ENCODE results near the gene FIGN. TPM values are rescaled to one million over a fixed set of nuclear protein-coding genes. Genes with fewer than 3 reads are reported as not detected.

The FIGN gene
- total RNA-seq, 5 donors from 2014 or later (not counting 1 experiment from before 2014, with no cell fraction given), result 0.03 to 0.16 TPM; not detected in 3

DNA sequence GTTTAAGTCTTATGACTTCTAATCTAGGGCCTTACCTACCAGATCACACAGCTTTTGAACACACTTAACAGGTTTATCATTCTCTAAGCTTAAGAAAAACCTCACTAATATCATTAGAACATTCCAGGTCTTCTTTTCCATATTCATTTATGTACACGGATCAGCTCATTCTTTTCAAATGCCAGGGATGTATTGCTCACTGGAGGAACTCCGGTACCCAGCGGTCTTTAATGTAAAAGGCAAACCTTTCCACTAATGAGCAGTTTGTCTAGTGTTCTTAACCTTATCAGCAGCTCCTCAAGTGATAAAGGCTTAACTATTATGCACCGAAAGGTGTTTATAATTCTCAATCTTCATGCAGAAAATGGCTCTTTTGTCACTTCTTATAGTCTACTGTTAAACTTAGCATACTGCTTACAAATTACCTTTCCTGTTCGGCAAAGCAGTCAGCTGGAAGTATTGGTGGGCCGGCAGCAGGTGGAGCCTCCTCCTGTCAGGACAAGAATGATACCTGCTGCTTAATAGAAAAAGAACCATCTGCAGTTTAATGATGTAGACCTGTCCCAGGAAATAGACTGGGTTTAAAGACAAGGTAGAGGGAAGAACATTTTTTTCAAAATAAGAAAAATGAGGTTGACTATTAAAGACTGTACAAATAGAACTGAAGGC lies 142.7 kb downstream of the FIGN start:
- ATAC-seq (replicated peaks in 1 of 4) (no peak), DNase-seq (no peak)
- H3K27me3 ChIP-seq (replicated peaks in 1 of 2; ENCODE audit: control insufficient read depth in 2 of 2, extremely low read depth in 1 of 2, insufficient read depth in 2 of 2, low read length in 1 of 2), result no peaks in the 10 kb centered on the region
- no peaks in the 10 kb centered on the region for H3K36me3 Mint-ChIP-seq
- H3K4me3 ChIP-seq (ENCODE audit: control insufficient read depth in 1 of 2, extremely low read depth in 1 of 2, low read length in 1 of 2), result no peak overlapping the region
- H3K36me3 ChIP-seq (ENCODE audit: control insufficient read depth in 2 of 2, extremely low read depth in 1 of 2, insufficient read depth in 1 of 2, low read length in 1 of 2), result no peaks in the 10 kb centered on the region
- WGBS (ENCODE audit: insufficient coverage), result 72% methylated on average over 4 of the region's 6 CpGs
- H3K4me1 ChIP-seq (ENCODE audit: control insufficient read depth in 1 of 2, extremely low read depth in 1 of 2, insufficient read depth in 2 of 2, low read length in 2 of 2), result no peaks in the 10 kb centered on the region
- no peaks in the 10 kb centered on the region for H3K9me3 ChIP-seq
- peaks cover 0 to 2% (median 0%) of the 10 kb centered on the region in 3 donors for H3K9me3 Mint-ChIP-seq
- H3K27ac Mint-ChIP-seq, result no peak overlapping the region
- no peaks in the 10 kb centered on the region for H3K27me3 Mint-ChIP-seq
- POLR2A ChIA-PET, result no interaction called here
- H3K4me1 Mint-ChIP-seq, result no peaks in the 10 kb centered on the region
- H3K27ac ChIP-seq (ENCODE audit: low read length), result no peak overlapping the region
- H3K4me3 Mint-ChIP-seq, result no peak overlapping the region
- CTCF ChIA-PET, result no interaction called here

DNA sequence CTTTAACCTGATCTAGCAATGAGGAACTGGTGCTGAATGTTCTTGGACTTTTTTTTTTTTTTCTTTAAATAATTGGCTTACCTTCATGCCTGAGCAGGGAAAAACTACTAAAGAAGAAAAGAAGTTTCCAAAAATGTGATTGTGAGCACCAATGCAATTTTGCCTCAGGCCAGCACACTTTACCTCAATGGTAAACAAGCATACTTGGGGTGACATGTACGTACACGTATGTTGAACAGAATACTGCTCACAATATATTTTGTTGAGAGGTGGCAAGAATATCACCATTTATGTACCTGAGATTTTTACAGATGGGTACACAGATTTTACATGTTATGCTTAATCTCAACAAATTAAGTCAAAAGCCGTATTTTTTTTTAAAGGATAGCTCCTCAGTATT lies 144.3 kb downstream of the FIGN start:
- POLR2A ChIA-PET, result no interaction called here
- Mint-ChIP-seq H3K4me1 (no peaks in the 10 kb centered on the region), H3K4me3 (no peak overlapping the region), H3K27me3 (no peaks in the 10 kb centered on the region), H3K27ac (no peak overlapping the region), H3K36me3 (no peaks in the 10 kb centered on the region), H3K9me3 (peaks cover 0 to 2% (median 0%) of the 10 kb centered on the region in 3 donors)
- CTCF ChIA-PET, result no interaction called here
- Histone ChIP-seq H3K27me3 (replicated peaks in 1 of 2; ENCODE audit: control insufficient read depth in 2 of 2, extremely low read depth in 1 of 2, insufficient read depth in 2 of 2, low read length in 1 of 2) (no peaks in the 10 kb centered on the region), H3K36me3 (ENCODE audit: control insufficient read depth in 2 of 2, extremely low read depth in 1 of 2, insufficient read depth in 1 of 2, low read length in 1 of 2) (no peaks in the 10 kb centered on the region), H3K4me3 (ENCODE audit: control insufficient read depth in 1 of 2, extremely low read depth in 1 of 2, low read length in 1 of 2) (no peak overlapping the region), H3K27ac (ENCODE audit: low read length) (no peak overlapping the region), H3K4me1 (ENCODE audit: control insufficient read depth in 1 of 2, extremely low read depth in 1 of 2, insufficient read depth in 2 of 2, low read length in 2 of 2) (no peaks in the 10 kb centered on the region), H3K9me3 (no peaks in the 10 kb centered on the region)
- ATAC-seq (replicated peaks in 1 of 4) (no peak), DNase-seq (no peak)
- no CpG with 5 or more reads among the region's 3 CpGs for WGBS (ENCODE audit: insufficient coverage)

DNA sequence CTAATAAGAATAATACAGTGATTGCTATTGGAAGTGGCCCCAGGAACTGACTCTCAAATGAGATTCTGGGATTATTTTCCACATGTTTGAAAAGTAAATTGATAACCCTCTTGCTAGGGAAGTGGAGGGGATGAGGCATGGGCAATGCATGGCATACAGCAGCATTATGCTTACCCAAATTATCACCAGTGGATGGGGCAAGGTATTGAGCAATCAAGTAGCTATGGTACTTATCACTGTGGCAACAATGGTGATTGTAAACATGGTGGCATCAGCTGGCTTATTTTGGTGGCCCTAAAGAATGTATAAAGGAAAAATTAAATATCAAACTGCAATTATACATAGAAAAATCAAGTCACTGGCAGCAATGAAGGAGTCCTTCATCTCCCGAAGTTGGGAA lies 155.1 kb downstream of the FIGN start:
- Histone ChIP-seq H3K4me1 (ENCODE audit: control insufficient read depth in 1 of 2, extremely low read depth in 1 of 2, insufficient read depth in 2 of 2, low read length in 2 of 2) (no peaks in the 10 kb centered on the region), H3K4me3 (ENCODE audit: control insufficient read depth in 1 of 2, extremely low read depth in 1 of 2, low read length in 1 of 2) (no peak overlapping the region), H3K36me3 (ENCODE audit: control insufficient read depth in 2 of 2, extremely low read depth in 1 of 2, insufficient read depth in 1 of 2, low read length in 1 of 2) (no peaks in the 10 kb centered on the region), H3K9me3 (no peaks in the 10 kb centered on the region), H3K27ac (ENCODE audit: low read length) (no peak overlapping the region), H3K27me3 (replicated peaks in 1 of 2; ENCODE audit: control insufficient read depth in 2 of 2, extremely low read depth in 1 of 2, insufficient read depth in 2 of 2, low read length in 1 of 2) (no peaks in the 10 kb centered on the region)
- DNase-seq (no peak), ATAC-seq (replicated peaks in 1 of 4) (no peak)
- no peak overlapping the region for H3K27ac Mint-ChIP-seq
- no peaks in the 10 kb centered on the region for H3K4me1 Mint-ChIP-seq
- ChIA-PET CTCF (no interaction called here), POLR2A (no interaction called here)
- no peak overlapping the region for H3K4me3 Mint-ChIP-seq
- peaks cover 10 to 21% (median 11%) of the 10 kb centered on the region in 3 donors for H3K9me3 Mint-ChIP-seq
- H3K27me3 Mint-ChIP-seq, result no peaks in the 10 kb centered on the region
- no CpG with 5 or more reads among the region's 1 CpG for WGBS (ENCODE audit: insufficient coverage)
- H3K36me3 Mint-ChIP-seq, result no peaks in the 10 kb centered on the region

DNA sequence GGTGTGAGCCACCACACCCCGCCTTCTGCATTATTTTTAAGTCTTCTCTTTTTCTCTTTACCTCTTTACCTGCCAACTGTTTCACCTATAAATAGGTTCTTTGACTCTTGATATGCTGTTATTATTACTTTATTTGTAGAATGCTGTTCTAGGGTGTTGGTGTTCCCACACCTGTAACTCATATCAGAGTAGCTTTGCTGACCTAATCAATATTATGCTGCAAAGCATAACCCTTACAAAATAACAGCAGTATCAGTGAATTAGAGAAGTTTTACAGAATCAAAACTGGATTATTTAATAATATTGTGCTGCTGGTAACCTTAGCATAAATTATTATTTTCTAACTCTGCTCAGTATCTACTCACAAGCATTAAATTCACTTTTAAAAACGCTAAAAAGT lies 161.5 kb downstream of the FIGN start:
- Mint-ChIP-seq H3K4me1 (no peaks in the 10 kb centered on the region), H3K4me3 (no peak overlapping the region), H3K9me3 (peaks cover 4 to 9% (median 7%) of the 10 kb centered on the region in 3 donors), H3K27me3 (no peaks in the 10 kb centered on the region), H3K27ac (no peak overlapping the region), H3K36me3 (no peaks in the 10 kb centered on the region)
- ChIA-PET POLR2A (no interaction called here), CTCF (no interaction called here)
- Histone ChIP-seq H3K4me3 (ENCODE audit: control insufficient read depth in 1 of 2, extremely low read depth in 1 of 2, low read length in 1 of 2) (no peak overlapping the region), H3K4me1 (ENCODE audit: control insufficient read depth in 1 of 2, extremely low read depth in 1 of 2, insufficient read depth in 2 of 2, low read length in 2 of 2) (no peaks in the 10 kb centered on the region), H3K9me3 (no peaks in the 10 kb centered on the region), H3K27me3 (replicated peaks in 1 of 2; ENCODE audit: control insufficient read depth in 2 of 2, extremely low read depth in 1 of 2, insufficient read depth in 2 of 2, low read length in 1 of 2) (no peaks in the 10 kb centered on the region), H3K36me3 (ENCODE audit: control insufficient read depth in 2 of 2, extremely low read depth in 1 of 2, insufficient read depth in 1 of 2, low read length in 1 of 2) (no peaks in the 10 kb centered on the region), H3K27ac (ENCODE audit: low read length) (no peak overlapping the region)
- DNase-seq, result no peak
- no CpG with 5 or more reads among the region's 2 CpGs for WGBS (ENCODE audit: insufficient coverage)
- no peak for ATAC-seq (replicated peaks in 1 of 4)

DNA sequence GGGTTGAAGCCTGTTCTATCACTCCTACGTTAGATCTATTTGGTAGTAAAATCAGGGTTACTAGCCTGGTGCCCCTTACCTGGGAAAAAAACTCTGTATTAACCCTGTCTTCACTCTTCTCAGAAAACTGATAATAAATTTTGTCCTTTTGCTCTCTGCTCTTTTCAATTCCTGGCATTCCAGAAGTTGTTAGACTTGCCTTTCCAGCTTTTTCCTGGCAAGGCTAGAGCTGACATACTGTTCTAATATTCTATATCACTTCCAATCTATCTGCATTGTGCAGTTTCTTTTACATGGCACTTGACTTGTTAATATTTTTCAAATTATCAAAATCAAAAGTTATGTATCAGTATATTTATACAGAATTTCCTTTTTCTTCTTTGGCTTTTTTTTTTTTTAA lies 162.2 kb downstream of the FIGN start:
- DNase-seq (no peak), ATAC-seq (replicated peaks in 1 of 4) (no peak)
- H3K36me3 Mint-ChIP-seq, result no peaks in the 10 kb centered on the region
- H3K4me1 Mint-ChIP-seq, result no peaks in the 10 kb centered on the region
- ChIA-PET POLR2A (no interaction called here), CTCF (no interaction called here)
- no peaks in the 10 kb centered on the region for H3K36me3 ChIP-seq (ENCODE audit: control insufficient read depth in 2 of 2, extremely low read depth in 1 of 2, insufficient read depth in 1 of 2, low read length in 1 of 2)
- no peaks in the 10 kb centered on the region for H3K27me3 Mint-ChIP-seq
- no CpG with 5 or more reads among the region's 1 CpG for WGBS (ENCODE audit: insufficient coverage)
- no peak overlapping the region for H3K27ac Mint-ChIP-seq
- no peaks in the 10 kb centered on the region for H3K9me3 ChIP-seq
- H3K27ac ChIP-seq (ENCODE audit: low read length), result no peak overlapping the region
- no peaks in the 10 kb centered on the region for H3K4me1 ChIP-seq (ENCODE audit: control insufficient read depth in 1 of 2, extremely low read depth in 1 of 2, insufficient read depth in 2 of 2, low read length in 2 of 2)
- peaks cover 4 to 7% (median 4%) of the 10 kb centered on the region in 3 donors for H3K9me3 Mint-ChIP-seq
- H3K27me3 ChIP-seq (replicated peaks in 1 of 2; ENCODE audit: control insufficient read depth in 2 of 2, extremely low read depth in 1 of 2, insufficient read depth in 2 of 2, low read length in 1 of 2), result no peaks in the 10 kb centered on the region
- H3K4me3 ChIP-seq (ENCODE audit: control insufficient read depth in 1 of 2, extremely low read depth in 1 of 2, low read length in 1 of 2), result no peak overlapping the region
- no peak overlapping the region for H3K4me3 Mint-ChIP-seq

DNA sequence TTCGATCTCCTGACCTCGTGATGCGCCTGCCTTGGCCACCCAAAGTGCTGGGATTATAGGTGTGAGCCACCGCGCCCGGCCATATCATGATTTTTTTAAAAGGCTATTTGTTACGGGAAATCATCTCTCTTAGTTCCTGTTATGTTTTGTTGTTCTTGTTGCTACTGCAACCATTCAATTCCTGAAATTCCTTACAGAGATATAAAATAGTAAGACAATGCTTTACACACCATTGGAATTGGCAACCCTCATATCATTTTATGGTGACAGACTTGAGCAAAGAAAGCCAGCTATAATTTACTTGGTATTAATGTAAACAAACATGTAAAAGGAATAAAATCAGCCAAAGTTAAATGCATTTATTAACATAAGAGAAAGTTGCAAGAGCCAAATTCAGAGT lies 163.0 kb downstream of the FIGN start:
- Histone ChIP-seq H3K4me3 (ENCODE audit: control insufficient read depth in 1 of 2, extremely low read depth in 1 of 2, low read length in 1 of 2) (no peak overlapping the region), H3K27me3 (replicated peaks in 1 of 2; ENCODE audit: control insufficient read depth in 2 of 2, extremely low read depth in 1 of 2, insufficient read depth in 2 of 2, low read length in 1 of 2) (no peaks in the 10 kb centered on the region), H3K36me3 (ENCODE audit: control insufficient read depth in 2 of 2, extremely low read depth in 1 of 2, insufficient read depth in 1 of 2, low read length in 1 of 2) (no peaks in the 10 kb centered on the region), H3K4me1 (ENCODE audit: control insufficient read depth in 1 of 2, extremely low read depth in 1 of 2, insufficient read depth in 2 of 2, low read length in 2 of 2) (no peaks in the 10 kb centered on the region), H3K9me3 (no peaks in the 10 kb centered on the region), H3K27ac (ENCODE audit: low read length) (no peak overlapping the region)
- DNase-seq (no peak), ATAC-seq (replicated peaks in 1 of 4) (no peak)
- Mint-ChIP-seq H3K4me3 (no peak overlapping the region), H3K4me1 (no peaks in the 10 kb centered on the region), H3K27ac (no peak overlapping the region), H3K27me3 (no peaks in the 10 kb centered on the region), H3K36me3 (no peaks in the 10 kb centered on the region), H3K9me3 (peaks cover 4 to 7% (median 4%) of the 10 kb centered on the region in 3 donors)
- POLR2A ChIA-PET, result no interaction called here
- WGBS (ENCODE audit: insufficient coverage), result 100% methylated on average over 3 of the region's 7 CpGs
- CTCF ChIA-PET, result no interaction called here
